ENCODE data around the gene ST6GAL1. TPM values are rescaled to one million over a fixed set of nuclear protein-coding genes. Genes with fewer than 3 reads are reported as not detected.

The ST6GAL1 gene
- total and polyA plus RNA-seq, 2 of the 13 experiments (the other 11 are each of a cell fraction or from before 2014, with no cell fraction given), result 79.9 to 164 TPM

- TF ChIP-seq ZNF83 (CRISPR knock-in tag; IDR thresholded peaks at IDR 0.05; ENCODE audit: borderline replicate concordance), result no peak
- TF ChIP-seq MXD4 (CRISPR knock-in tag; IDR thresholded peaks at IDR 0.05), result peak; percentile 60
- TF ChIP-seq ZNF652 (CRISPR knock-in tag; IDR thresholded peaks at IDR 0.05; ENCODE audit: borderline replicate concordance, low read depth), result 0 out of 2 replicates have a peak, but pooled peaks have one; percentile 16
- no peak for TF ChIP-seq ZNF552 (CRISPR knock-in tag; IDR thresholded peaks at IDR 0.05; ENCODE audit: borderline replicate concordance)
- TF ChIP-seq FOSL1 (CRISPR knock-in tag; IDR thresholded peaks at IDR 0.05; ENCODE audit: borderline replicate concordance), result no peak
- TF ChIP-seq SUZ12 (IDR thresholded peaks at IDR 0.05; ENCODE audit: low read depth, low read length), result no peak
- TF ChIP-seq DBP (CRISPR knock-in tag; IDR thresholded peaks at IDR 0.05; ENCODE audit: not compliant biosample characterization), result no peak
- TF ChIP-seq ZFP91 (CRISPR knock-in tag; IDR thresholded peaks at IDR 0.05; ENCODE audit: borderline replicate concordance), result no peak
- no peak for TF ChIP-seq CC2D1A (CRISPR knock-in tag; IDR thresholded peaks at IDR 0.05)
- no peak for TF ChIP-seq ZZZ3 (CRISPR knock-in tag; IDR thresholded peaks at IDR 0.05; ENCODE audit: borderline replicate concordance)
- TF ChIP-seq ZNF781 (CRISPR knock-in tag; IDR thresholded peaks at IDR 0.05; ENCODE audit: borderline replicate concordance, not compliant biosample characterization), result no peak
- TF ChIP-seq ZMYM4 (CRISPR knock-in tag; IDR thresholded peaks at IDR 0.05), result peak; percentile 82
- peak; percentile 74; the same call in 1 of the 2 replicates for TF ChIP-seq HOXA3 (CRISPR knock-in tag; IDR thresholded peaks at IDR 0.05)
- TF ChIP-seq CCAR2 (optimal IDR thresholded peaks at IDR 0.05; ENCODE audit: low read depth, low read length), result no peak
- TF ChIP-seq ATF6 (CRISPR knock-in tag; conservative IDR thresholded peaks at IDR 0.05), result peak; percentile 88; the same call in 1 of the 2 replicates
- TF ChIP-seq FOXK1 (CRISPR knock-in tag; IDR thresholded peaks at IDR 0.05; ENCODE audit: borderline replicate concordance, low read depth), result peak; percentile 36; the same call in 1 of the 2 replicates
- no peak for TF ChIP-seq ASH2L (IDR thresholded peaks at IDR 0.05; ENCODE audit: insufficient read length, low read depth, low read length)
- TF ChIP-seq SOX6 (IDR thresholded peaks at IDR 0.05), result no peak
- TF ChIP-seq SOX6 (CRISPR knock-in tag; IDR thresholded peaks at IDR 0.05), result peak; percentile 86
- TF ChIP-seq SIN3A (IDR thresholded peaks at IDR 0.05; ENCODE audit: borderline replicate concordance, low read depth, low read length), result peak; percentile 67; the same call in 1 of the 2 replicates
- TF ChIP-seq MTA1 (CRISPR knock-in tag; IDR thresholded peaks at IDR 0.05; ENCODE audit: borderline replicate concordance), result peak; percentile 89
- TF ChIP-seq KDM5B (CRISPR knock-in tag; IDR thresholded peaks at IDR 0.05; ENCODE audit: borderline replicate concordance), result no peak
- no peak for TF ChIP-seq RFXANK (CRISPR knock-in tag; IDR thresholded peaks at IDR 0.05)
- no peak for TF ChIP-seq AGO1 (IDR thresholded peaks at IDR 0.05; ENCODE audit: low read depth, low read length, poor library complexity, severe bottlenecking)
- no peak for TF ChIP-seq ZNF577 (CRISPR knock-in tag; IDR thresholded peaks at IDR 0.05; ENCODE audit: borderline replicate concordance, low read depth)
Observed at GRCh38 chr3:186974824-186975313, 44.5 kb downstream of the ST6GAL1 start (continued).

Measured in HepG2 (cell line).